IPS DF 6.9 (cell line): ENCODE results near the gene NUTM2A.
"Not testable (repeated sequence)": the region's sequence is repeated elsewhere in the genome, so short reads cannot be mapped to it uniquely, and the experiment has no call there.

ENCODE experiments used
- DNase-seq: peaks from one replicate; pipeline ENCODE4 v3.0.0-alpha.2; 2013; ENCODE audit warnings: low read depth, low spot score
- H3K27ac ChIP-seq: one replicate; pipeline ENCODE4 v1.5.1; 2013; ENCODE audit warnings: low read length, control low read depth
- H3K27me3 ChIP-seq: 2 replicates; pipeline ENCODE4 v1.6.1; 2013; ENCODE audit warnings: mild to moderate bottlenecking, low read length; ENCODE audit not compliant: control insufficient read depth, insufficient read depth
- H3K36me3 ChIP-seq: 2 replicates; pipeline ENCODE4 v1.6.1; 2013; ENCODE audit warnings: low read length; ENCODE audit not compliant: control insufficient read depth, insufficient read depth
- H3K4me1 ChIP-seq: 2 replicates; pipeline ENCODE4 v1.6.1; 2013; ENCODE audit warnings: low read length; ENCODE audit not compliant: control insufficient read depth, insufficient read depth
- H3K4me3 ChIP-seq: 2 replicates; pipeline ENCODE4 v1.5.1; 2013; ENCODE audit warnings: mild to moderate bottlenecking, low read length
- H3K9me3 ChIP-seq: 2 replicates; pipeline ENCODE4 v1.6.1; 2013; ENCODE audit warnings: low read length, inconsistent platforms; ENCODE audit not compliant: control insufficient read depth, insufficient read depth
- WGBS: extraction: QIAGEN DNeasy Blood & Tissue Kit; methylation state at CpG from one replicate; pipeline ENCODE4 v1.1.7; 2013; ENCODE audit warnings: mixed read lengths, missing lambda C conversion rate; ENCODE audit not compliant: insufficient read length, insufficient coverage; 5-methylcytosine and 5-hydroxymethylcytosine counted together

NUTM2A gene

GRCh38 chr10:87211848-87212247, 13.4 kb upstream of the NUTM2A start:
- not testable (repeated sequence) for H3K36me3 ChIP-seq, DNase-seq, H3K9me3 ChIP-seq, H3K4me3 ChIP-seq, H3K27me3 ChIP-seq, H3K27ac ChIP-seq, H3K4me1 ChIP-seq
- WGBS: no CpG with 5 or more reads among the region's 2 CpGs

DNA sequence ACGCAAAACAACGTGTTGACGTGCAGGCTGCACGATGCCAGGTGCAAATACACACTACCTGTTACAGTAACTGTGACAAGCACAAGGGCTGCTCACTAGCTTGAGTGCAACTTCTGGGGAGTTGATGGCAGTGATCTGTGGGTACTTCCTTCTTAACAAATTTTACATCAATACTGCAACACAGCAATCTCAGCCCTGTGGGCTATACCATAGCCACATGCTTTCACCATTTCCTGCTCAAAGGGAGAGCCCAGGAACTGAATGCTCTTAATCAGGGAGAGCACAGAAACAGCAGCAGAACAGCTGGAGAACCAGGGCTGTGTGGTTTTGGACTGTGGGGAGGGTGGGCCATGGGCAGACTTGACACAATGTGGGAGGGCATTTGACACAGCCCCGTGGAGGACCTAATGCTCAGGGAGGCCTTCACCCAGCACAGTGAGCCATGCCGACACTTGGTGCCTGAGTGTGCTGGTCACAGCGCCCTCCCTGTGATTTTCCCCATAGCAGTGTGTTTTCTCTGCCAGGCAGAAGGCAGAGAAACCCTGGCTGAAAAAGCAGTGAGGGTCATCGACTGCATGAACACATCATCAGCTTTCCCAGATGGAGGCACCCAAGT, 12.0 kb upstream of the NUTM2A start:
- not testable (repeated sequence) for H3K27ac ChIP-seq, DNase-seq, H3K9me3 ChIP-seq, H3K4me1 ChIP-seq, H3K36me3 ChIP-seq, H3K27me3 ChIP-seq, H3K4me3 ChIP-seq
- no CpG with 5 or more reads among the region's 8 CpGs for WGBS

GRCh38 chr10:87213806-87214205, 11.4 kb upstream of the NUTM2A start:
- H3K4me3 ChIP-seq, H3K4me1 ChIP-seq, H3K36me3 ChIP-seq, H3K27me3 ChIP-seq, H3K27ac ChIP-seq, DNase-seq, H3K9me3 ChIP-seq: not testable (repeated sequence)
- no CpG with 5 or more reads among the region's 21 CpGs for WGBS

DNA sequence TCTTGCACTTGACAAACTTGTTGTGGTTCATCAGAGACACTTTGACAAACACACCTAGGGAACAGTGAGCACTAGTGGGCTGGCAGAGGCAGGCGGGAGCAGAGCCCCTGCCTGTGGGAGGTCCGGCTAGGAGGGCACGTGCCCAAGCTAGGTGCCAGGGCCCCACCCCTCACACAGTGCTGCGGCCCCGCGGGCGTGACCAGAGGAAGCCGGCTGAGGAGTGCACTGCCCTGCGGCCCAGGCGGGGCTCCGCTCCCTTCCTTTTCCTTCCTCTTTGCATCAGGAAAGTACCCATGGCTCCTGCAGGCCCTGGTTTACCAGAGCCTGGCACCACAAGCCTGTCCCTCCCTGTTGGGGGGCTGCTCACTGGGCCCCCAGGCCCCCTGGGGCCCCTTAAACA, 9.1 kb upstream of the NUTM2A start:
- WGBS: no CpG with 5 or more reads among the region's 11 CpGs
- H3K9me3 ChIP-seq, DNase-seq, H3K4me3 ChIP-seq, H3K4me1 ChIP-seq, H3K27ac ChIP-seq, H3K27me3 ChIP-seq, H3K36me3 ChIP-seq: not testable (repeated sequence)

GRCh38 chr10:87219370-87219769, 5.9 kb upstream of the NUTM2A start:
- H3K4me3 ChIP-seq, H3K27ac ChIP-seq, H3K27me3 ChIP-seq, DNase-seq, H3K9me3 ChIP-seq, H3K4me1 ChIP-seq, H3K36me3 ChIP-seq: not testable (repeated sequence)
- WGBS: no CpG with 5 or more reads among the region's 5 CpGs

DNA sequence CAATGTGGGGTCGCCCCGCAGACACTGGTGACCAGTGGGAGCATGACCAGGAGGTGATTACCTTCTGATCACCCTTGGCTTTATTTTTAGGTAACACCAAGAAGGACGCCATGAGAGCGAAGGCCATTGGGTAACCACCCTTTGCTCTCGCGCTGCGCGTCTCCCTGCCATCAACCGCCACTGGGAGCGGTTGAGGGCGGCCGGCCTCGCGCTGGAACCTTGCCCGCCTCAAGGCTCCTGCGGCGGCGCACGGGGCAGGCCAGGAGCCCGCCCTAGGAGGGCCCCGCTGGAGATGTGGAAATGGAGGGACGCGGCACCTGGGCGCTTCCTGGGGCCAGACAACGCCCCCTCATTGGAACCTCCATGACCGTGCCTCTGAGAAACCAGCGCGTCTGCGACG, 2.5 kb upstream of the NUTM2A start:
- not testable (repeated sequence) for H3K9me3 ChIP-seq, DNase-seq, H3K27me3 ChIP-seq, H3K4me1 ChIP-seq, H3K36me3 ChIP-seq, H3K27ac ChIP-seq, H3K4me3 ChIP-seq
- no CpG with 5 or more reads among the region's 30 CpGs for WGBS

DNA sequence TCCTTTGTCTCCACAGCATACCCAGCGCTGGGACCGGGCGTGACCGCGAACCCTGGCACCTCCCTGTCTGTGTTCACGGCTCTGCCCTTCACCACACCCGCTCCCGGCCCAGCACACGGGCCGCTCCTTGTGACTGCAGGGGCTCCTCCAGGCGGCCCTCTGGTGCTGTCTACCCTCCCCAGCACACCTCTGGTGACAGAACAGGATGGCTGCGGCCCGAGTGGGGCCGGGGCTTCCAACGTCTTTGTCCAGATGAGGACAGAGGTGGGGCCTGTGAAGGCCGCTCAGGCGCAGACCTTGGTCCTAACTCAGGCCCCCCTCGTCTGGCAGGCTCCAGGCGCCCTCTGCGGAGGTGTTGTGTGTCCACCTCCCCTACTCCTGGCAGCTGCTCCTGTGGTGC, 3.0 kb downstream of the NUTM2A start:
- not testable (repeated sequence) for DNase-seq, H3K4me1 ChIP-seq, H3K27me3 ChIP-seq, H3K4me3 ChIP-seq, H3K9me3 ChIP-seq, H3K27ac ChIP-seq, H3K36me3 ChIP-seq
- WGBS: no CpG with 5 or more reads among the region's 20 CpGs

- H3K4me3 ChIP-seq, H3K27me3 ChIP-seq, H3K4me1 ChIP-seq, DNase-seq, H3K9me3 ChIP-seq, H3K36me3 ChIP-seq, H3K27ac ChIP-seq: not testable (repeated sequence)
- no CpG with 5 or more reads among the region's 9 CpGs for WGBS
Observed at GRCh38 chr10:87229211-87229610, 4.0 kb downstream of the NUTM2A start.

DNA sequence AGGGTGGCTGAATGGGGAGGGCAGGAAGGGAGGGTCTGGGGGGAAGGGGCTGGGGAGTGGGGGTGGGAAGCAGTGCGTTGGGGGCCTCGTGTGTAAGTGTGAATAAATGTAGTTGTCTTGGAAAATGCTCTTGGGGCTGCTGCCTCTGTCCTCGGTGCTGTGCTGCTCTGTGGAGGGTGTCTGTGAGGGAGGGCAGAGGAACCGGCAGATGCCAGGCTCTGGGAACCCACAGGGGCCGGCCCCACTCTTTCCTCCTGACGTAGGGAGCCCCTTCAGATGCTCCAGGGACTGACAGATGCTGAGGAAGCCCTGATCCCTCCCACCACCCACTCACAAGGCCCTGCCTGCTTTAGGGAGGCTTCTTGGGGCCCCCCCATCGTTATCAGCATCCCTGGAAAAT, 9.6 kb downstream of the NUTM2A start:
- not testable (repeated sequence) for H3K9me3 ChIP-seq, DNase-seq, H3K27ac ChIP-seq, H3K4me1 ChIP-seq, H3K4me3 ChIP-seq, H3K27me3 ChIP-seq, H3K36me3 ChIP-seq
- WGBS: no CpG with 5 or more reads among the region's 7 CpGs

- H3K27ac ChIP-seq, H3K36me3 ChIP-seq, DNase-seq, H3K4me1 ChIP-seq, H3K9me3 ChIP-seq, H3K4me3 ChIP-seq, H3K27me3 ChIP-seq: not testable (repeated sequence)
- WGBS: no CpG with 5 or more reads among the region's 5 CpGs
Observed at GRCh38 chr10:87237244-87237643, 12.0 kb downstream of the NUTM2A start.

GRCh38 chr10:87239346-87239808, 14.1 kb downstream of the NUTM2A start:
- H3K27ac ChIP-seq, H3K4me1 ChIP-seq, DNase-seq, H3K27me3 ChIP-seq, H3K4me3 ChIP-seq, H3K9me3 ChIP-seq, H3K36me3 ChIP-seq: not testable (repeated sequence)
- no CpG with 5 or more reads among the region's 6 CpGs for WGBS
